A549 (cell line): ENCODE data around the gene SLC29A2.

Source experiments
- CHD2 ChIP-seq: fragments of 150-350 bp; IDR thresholded peaks from 2 replicates; pipeline ENCODE4 v1.6.1; 2014; ENCODE audit warnings: low read length; ENCODE audit not compliant: partially characterized antibody
- POLR2A ChIP-seq: IDR thresholded peaks from 2 replicates; pipeline ENCODE4 v1.6.1; 2012; ENCODE audit warnings: mild to moderate bottlenecking, low read length
- SMC3 ChIP-seq: fragments of >200 bp; sonication (Bioruptor Twin); formaldehyde crosslinking; IDR thresholded peaks from 3 replicates; pipeline ENCODE4 v1.6.1; 2018; ENCODE audit warnings: inconsistent platforms
- TF ChIP-seq, protein P1 (sequence below): fragments of >200 bp; sonication (Bioruptor Twin); formaldehyde crosslinking; IDR thresholded peaks from 3 replicates; pipeline ENCODE4 v1.5.1; 2016

DNA sequence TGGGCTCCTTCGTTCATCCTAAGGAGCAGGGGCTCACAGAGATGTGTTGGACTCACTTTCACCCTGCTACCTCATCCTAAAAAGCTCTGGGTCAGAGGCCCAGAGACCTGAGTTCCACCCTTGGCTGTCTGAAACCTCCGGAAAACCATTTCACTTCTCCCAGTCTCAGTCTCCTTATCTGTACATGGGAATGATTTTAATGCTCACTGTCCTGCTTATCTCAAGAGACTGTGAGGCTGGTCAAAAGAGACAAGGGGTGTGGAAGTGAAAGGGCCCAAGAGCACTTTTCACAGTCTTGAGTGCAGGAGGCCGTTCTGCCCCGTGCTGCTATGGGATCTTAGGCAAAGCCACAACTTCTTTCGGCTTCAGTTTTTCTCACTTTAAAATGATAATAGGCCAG lies 36.1 kb upstream of the SLC29A2 start:
- TF ChIP-seq, protein P1, sequence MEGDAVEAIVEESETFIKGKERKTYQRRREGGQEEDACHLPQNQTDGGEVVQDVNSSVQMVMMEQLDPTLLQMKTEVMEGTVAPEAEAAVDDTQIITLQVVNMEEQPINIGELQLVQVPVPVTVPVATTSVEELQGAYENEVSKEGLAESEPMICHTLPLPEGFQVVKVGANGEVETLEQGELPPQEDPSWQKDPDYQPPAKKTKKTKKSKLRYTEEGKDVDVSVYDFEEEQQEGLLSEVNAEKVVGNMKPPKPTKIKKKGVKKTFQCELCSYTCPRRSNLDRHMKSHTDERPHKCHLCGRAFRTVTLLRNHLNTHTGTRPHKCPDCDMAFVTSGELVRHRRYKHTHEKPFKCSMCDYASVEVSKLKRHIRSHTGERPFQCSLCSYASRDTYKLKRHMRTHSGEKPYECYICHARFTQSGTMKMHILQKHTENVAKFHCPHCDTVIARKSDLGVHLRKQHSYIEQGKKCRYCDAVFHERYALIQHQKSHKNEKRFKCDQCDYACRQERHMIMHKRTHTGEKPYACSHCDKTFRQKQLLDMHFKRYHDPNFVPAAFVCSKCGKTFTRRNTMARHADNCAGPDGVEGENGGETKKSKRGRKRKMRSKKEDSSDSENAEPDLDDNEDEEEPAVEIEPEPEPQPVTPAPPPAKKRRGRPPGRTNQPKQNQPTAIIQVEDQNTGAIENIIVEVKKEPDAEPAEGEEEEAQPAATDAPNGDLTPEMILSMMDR = no peak
- TF ChIP-seq POLR2A = no peak
- no peak for TF ChIP-seq CHD2
- no peak for TF ChIP-seq SMC3
